Measurements from ENCODE around the gene CLASP2.
"Not testable (repeated sequence)": the region's sequence is repeated elsewhere in the genome, so short reads cannot be mapped to it uniquely, and the experiment has no call there.

The CLASP2 gene

DNA sequence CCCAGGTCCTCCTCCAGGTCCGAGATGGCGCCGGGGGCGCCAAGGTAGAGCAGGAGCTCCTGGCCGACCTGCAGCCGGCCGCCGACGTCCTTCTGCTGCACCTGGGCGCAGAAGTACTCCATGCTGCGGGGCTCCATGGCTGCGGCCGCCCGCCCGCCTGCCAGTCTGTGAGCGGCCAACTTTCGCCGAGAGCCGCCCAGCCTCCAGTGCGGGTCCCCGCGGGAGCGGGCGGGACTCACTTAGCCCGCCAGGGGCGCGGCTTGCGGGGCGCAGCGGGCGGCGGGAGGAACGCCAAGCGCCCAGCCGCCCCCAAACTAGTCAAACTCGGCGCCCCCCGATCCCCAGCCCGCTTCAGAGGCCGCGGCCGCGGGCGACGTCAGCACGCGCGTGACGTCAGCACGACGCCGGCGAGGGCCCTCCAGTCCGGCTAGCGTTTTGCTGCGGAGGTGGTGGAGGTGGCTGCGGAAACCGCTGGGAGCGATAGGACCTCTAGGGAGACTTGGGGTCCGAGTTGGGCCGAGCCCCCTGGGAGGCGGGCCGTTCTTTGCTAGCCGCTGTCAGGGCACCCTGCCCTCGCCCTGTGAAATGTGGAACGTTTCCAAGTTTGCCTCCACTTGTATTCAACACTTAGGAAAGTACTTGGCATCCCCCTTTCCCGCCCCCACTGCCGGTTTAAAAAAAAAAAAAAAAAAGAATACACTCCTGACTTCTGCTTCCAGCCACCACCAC, at the start of gene CLASP2:
TSS of gene CLASP2 (minus strand) at position 389 of the 729 bp plus-strand sequence. CDS start at position 137, 252 bp downstream.
- peak; percentile 52 for DNase-seq

DNA sequence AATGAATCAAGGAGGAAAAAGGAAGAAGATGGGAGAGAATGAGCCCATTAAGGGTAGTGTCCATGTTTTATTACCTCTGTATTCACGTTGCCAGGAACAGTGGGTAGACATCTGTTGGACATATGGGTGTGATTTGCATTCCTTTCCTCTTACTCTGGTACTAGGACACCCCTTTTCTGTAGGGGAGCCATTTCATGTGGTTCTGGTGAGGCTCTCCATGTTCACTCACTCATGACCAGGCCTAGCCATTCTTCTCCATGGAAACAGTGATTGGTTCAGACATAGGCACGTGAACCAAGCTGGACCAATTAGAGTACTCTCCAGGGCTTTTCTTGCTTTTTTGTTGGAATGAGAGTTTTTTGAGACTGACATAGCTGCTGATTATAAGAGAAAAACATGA, 40.8 kb upstream of the CLASP2 start:
- no peak for DNase-seq

DNA sequence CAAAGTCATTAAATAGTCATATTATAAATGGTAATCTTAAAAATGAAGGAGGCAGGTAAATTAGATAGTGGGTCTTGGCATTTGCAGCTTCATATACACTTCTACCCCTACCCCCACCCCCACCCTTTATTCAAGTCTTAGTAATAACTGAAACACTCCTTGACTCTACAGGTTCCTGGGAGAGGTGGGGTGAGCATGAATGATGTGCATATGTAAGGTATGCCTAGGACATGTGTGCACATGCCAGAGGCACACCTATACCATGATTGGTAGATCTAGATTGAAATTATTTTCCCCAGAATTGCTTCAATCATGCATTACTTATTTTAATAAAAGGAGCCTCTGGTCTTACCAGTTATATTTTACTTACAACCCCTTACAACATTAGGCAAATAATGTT, 40.2 kb upstream of the CLASP2 start:
- no peak for DNase-seq

DNA sequence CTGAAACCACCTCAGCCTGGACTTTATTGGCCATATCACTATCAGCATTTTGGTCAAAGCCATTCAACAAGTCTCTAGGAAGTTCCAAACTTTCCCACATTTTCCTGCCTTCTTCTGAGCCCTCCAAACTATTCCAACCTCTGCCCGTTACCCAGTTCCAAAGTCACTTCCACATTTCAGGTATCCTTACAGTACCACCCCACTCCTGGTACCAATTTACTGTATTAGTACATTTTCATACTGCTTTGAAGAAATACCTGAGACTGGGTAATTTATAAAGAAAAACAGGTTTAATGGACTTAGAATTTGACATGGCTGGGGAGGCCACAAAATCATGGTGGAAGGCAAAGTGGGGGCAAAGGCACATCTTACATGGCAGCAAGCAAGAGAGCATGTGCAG, 36.3 kb upstream of the CLASP2 start:
- not testable (repeated sequence) for DNase-seq

DNA sequence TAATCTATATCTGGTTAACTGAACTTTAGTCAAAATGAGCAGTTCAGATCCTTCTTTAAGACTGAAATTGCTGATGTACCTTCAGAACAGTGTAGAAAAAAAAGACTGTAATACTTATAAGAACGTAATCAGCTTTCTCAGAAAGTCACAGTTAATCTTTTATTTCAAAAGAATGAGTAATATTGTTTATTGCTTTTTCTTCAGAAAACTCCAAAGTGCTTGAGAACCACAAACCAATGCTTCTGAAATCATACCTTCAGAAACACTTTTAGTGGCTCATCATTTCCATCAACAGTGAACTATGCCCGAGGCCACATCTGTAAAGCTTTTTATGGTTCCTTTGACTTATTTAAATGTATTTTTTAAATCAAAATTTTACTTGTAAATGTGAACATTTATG, 33.3 kb upstream of the CLASP2 start:
- no peak for DNase-seq

DNA sequence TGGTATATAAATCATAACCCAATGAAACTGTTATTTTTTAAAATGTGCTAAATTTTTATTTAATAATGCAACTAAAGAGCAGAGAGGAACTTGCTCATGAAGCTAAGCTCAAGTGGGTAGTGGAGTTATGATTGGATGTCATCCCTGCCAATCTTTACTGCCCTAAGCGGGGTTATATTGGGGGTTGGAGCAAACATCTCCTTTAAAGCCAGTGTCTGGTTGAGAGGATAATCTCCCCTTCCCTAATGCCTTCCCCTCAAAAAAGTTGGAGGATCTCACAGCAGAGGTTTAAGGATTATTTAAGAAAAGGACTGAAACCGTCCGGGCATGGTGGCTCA, 32.1 kb upstream of the CLASP2 start:
- no peak for DNase-seq

DNA sequence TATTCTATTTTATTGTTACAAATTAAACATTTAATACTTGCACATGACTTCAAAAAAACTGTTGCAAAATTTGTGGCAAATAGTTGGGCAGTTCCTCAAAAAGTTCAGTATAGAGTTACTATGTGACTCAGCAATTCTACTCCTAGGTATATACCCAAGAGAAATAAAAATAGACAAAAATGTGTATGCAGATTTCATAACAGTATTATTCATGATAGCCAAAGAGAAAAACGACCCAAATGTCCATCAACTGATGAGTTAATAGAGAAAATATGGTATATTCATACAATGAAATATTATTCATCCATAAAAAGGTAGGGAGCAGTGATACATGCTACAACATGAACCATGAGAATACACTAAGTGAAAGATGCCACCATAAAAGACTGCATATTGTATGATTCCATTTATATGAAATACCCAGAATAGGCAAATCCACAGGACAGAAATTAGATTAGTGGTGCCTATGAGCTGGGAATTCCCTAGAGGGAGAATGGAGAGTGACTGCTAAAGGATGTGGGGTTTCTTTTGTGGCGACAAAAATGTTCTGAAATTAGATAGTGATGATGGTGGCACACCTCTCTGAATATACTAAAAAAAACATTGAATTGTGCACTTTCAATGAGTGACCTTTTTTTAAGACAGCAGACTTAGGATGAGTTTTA, 31.6 kb upstream of the CLASP2 start:
- DNase-seq, result no peak

DNA sequence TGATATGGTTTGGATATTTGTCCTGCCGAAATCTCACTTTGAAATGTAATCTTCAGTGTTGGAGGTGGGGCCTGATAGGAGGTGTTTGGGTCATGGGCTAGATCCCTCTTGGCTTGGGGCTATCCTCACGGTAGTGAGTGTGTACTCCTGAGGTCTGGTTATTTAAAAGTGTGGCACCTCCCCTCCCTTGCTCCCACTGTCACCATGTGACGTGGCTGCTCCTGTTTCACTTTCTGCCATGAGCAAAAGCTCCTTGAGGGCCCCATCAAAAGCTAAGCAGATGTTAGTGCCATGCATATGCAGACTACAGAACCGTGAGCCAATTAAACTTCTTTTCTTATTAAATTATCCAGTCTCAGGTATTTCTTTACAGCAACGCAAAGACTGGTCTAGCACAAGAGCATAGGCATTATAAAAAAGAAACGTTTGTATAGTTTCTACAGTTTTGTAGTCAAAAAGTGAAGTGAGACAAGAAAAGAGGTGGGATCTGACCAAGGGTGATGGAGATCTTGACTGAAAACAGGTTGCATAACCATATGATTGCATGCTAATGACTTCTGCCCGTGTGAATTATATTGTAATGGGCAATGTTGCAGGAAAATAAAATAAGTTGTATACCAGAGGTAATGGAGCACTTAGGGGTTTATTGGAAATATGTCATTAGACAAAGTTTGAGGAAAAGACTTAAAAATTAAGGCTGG, 28.5 kb upstream of the CLASP2 start:
- no peak for DNase-seq

DNA sequence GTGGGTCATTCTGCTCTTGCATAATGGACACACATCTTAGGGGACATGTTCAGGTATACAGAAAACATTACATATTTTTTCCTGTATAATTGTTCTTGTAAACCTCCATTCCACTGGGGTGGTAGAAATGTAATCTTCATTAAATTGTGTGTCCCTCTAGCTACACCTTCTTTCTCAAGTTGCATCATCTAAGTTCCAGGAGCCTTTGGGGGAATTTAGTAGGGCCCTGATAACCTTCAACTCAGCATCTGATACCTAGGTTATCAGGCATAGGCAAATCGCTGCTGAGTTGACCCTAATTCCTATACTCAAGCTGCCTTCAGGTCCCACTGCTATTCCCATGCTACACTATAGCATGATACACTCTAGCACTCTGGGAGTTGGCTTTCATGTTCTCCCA, 19.1 kb upstream of the CLASP2 start:
- DNase-seq, result no peak

DNA sequence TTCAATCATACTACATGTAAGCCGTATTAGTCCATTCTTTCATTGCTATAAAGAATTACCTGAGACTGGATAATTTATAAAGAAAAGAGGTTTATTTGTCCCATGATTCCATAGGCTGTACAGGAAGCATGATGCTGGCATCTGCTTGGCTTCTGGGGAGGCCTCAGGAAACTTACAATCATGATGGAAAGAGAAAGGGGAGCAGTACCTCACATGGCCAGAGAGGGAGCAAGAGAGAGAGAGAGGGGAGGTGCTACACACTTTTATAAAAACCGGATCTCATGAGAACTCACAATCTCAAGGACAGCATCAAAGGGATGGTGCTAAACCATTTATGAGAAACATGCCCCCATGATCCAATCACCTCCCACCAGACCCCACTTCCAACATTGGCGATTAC, 14.3 kb upstream of the CLASP2 start:
- DNase-seq, result no peak

DNA sequence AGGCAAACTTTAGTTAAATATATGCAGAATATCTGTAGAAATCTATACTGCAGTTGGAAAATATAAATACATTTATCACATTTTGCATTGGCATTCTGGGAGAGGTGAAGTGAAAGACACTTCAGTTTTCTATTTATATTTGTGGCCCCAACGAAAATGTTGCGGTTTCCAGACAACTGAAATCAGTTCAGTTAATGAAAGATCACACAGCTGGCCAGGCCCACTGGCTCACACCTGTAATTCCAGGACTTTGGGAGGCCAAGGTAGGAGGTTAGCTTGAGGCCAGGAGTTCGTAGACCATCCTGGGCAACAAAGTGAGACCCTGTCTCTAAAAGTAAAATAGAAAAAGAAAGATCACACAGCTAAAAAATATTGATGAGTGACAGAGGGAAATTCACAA, 11.9 kb upstream of the CLASP2 start:
- DNase-seq, result no peak

DNA sequence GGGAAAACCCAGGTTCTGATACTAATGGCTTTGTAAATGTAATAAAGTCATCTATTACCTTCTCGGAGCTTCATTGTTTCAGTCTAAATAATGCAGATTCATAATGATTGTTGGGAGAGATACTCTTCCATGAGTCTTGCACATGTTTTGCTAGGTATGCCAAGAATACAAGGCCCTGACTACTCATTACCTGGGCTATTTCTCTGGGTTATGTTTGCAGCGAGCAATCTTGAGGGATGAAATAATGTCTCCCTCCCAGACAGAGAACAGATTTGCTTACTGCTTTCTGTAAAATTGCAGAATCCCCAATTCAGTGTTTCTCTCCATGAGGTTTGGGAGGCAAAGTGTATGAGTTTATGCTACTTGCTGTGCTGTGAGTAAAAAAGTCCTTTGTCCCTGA, 6.2 kb upstream of the CLASP2 start:
- no peak for DNase-seq

DNA sequence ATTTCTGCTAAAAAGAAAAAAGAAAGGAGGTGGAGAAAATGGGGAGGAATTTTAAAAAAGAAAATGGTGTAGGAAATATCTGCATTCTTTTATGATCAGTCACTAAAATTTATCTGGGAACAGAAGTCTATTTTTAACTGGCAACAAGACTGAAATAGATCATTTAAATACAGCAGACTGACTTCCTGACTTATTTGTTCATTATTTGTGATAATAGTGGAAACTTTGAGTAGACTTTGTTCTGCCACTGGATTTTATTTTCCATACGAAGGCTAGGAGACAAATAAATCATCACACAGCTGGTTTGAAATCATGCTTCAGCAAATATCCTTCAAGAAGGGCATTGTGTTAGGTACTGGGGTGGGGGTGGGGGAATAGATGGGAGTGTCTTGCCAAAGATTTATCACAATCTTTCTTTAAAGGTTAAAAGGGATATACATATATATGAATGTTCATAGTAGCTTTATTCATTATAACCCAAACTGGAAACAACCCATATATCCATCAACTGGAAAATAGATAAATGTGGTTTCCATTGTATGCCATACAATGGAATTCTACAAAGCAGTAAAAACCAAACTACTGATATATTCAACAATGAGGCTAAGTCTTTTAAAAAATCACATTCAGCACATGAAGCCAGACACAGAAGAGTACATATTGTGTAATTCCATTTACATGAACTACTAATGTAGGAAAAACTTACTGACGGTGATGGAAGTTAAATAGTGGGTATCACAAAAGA, 4.7 kb upstream of the CLASP2 start:
- no peak for DNase-seq

DNA sequence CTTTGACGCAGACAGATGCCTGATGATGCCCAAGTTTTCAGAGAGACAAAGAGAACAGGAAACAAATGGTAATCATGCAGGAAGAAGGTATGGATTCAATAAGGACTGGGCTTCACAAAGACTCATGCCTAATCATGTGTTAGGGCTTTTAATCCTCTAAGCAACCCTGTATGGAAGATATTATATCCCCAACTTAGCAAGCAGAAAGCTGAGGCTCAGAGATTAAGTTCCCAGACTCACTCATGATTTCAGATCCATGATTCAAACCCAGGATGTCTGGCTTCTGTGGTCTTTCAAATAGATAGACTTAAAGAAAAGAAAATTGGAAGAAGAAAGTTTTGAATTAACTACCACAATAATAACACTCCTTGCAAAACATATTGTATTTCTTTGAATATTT, 4.1 kb upstream of the CLASP2 start:
- no peak for DNase-seq

DNA sequence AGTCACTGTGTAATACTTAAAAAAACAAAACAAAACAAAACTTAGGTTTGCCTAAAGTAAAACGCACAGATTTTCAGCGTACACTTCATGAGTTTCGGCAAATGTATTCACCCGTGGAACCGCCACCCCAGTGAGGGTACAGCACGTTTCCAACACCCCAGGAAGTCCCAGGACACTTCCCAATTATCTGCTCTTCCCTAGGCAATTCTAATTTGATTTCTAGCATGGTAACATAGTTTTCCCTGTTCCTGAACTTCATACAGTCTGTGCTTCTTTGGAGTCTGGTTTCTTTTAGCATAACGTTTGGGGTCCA, 497 bp upstream of the CLASP2 start:
- DNase-seq, result no peak

DNA sequence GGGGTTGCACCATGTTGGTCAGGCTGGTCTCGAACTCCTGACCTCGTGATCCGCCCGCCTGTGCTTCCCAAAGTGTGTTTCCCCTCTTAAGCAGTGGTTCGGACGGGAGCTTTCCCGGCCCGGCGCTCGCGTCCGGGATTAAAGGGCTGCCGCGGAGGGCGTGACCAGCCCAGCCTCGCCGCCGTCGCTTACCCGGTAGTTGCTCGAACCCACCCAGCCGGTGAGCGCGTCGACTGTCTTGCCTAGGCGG, 513 bp downstream of the CLASP2 start:
- DNase-seq, result no peak

DNA sequence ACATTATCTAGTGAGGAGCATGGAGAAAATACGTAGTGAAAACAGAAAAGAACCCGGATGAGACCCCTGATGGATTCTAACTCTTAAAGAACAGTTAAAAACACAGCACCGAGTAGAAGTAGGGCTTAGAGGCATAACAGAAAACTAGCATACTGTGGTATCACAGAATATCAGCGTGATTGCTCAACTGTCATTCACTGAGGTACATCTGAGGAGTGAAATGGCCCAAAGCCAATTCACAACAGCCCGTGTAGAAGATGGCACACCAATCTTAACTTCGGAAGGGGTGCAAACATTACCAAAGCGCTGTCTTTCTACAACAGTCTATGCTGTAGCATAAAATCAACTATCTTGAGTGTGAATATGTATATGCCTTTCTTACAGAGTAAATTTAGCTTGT, 1.8 kb downstream of the CLASP2 start:
- no peak for DNase-seq

DNA sequence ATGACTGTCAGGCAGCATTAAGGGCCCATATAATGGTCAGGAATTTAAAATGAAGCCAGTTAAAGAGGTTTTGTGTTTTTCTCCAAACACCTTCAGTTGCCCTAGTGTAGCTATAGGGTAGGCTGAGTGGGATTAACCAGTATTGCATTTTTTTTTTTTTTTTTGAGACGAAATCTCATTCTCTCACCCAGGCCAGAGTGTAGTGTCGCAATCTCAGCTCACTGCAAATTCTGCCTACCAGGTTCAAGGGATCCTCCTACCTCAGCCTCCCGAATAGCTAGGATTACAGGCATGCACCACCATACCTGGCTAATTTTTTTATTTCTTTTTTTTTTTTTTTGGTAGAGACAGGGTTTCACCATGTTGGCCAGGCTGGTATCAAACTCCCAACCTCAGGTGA, 7.0 kb downstream of the CLASP2 start:
- no peak for DNase-seq

DNA sequence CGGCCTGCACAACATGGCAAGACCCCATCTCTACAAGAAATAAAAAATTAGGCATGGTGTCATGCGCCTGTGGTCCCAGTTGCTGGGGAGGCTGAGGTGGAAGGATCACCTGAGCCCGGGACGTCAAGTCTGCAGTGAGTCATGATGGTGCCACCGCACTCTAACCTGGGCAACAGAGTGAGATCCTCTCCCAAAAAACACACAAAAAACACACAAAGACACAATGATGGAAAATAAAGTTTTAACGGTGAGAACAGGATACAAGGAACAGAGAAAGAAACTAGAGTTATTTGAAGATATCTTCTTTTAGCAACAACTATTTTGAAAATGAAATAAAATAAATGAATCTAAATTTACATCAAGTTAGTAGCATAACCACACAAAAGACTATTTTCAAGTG, 12.0 kb downstream of the CLASP2 start:
- no peak for DNase-seq

DNA sequence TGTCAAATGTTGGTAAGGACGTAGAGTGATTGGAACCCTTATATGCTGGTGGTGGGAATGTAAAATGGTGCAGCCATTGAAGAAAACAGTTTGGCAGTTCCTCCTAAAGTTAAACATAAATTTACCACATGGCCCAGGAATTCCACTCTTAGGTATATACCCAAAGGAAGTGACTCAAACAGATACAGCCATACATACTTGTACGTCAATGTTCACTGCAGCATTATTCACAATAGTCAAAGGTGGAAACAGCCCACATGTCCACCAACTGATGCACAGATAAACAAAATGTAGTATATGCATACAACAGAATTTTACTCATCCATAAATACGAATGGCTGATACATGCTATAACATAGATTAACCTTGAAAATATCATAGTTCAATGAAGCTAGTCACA, 13.2 kb downstream of the CLASP2 start:
- DNase-seq, result no peak

DNA sequence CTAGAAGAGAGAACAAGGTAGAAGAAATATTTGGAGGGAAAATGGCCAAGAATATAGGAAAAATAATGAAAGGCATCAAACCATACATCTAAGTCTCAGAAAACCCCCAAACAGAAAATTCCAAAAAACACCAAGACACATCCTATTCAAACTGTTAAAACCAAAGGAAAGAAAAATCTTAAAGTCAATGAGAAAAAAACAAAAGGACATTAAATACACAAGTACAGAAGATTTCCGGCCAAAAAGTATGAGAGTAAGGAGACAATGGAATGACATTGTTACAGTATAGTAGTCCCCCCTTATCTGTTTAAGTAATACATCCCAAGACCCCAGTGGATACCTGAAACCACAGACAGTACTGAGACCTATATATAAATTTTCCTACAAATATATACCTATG, 18.8 kb downstream of the CLASP2 start:
- no peak for DNase-seq

DNA sequence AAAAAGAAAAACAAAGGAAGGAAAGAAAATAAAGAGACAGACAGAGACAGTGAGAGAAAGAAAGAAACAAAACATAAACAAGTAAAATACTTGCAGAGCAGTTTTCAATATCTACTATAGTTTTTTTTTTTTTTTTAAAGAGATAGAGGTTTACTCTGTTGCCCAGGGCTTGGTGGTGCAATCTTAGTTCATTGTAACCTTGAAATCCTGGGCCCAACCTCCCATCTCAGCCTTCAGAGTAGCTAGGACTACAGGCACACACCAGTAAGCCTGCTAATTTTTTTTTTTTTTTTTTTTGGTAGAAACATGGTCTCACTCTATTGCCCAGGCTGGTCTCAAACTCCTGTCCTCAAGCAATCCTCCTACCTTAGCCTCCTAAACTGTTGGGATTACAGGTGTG, 23.1 kb downstream of the CLASP2 start:
- no peak for DNase-seq

DNA sequence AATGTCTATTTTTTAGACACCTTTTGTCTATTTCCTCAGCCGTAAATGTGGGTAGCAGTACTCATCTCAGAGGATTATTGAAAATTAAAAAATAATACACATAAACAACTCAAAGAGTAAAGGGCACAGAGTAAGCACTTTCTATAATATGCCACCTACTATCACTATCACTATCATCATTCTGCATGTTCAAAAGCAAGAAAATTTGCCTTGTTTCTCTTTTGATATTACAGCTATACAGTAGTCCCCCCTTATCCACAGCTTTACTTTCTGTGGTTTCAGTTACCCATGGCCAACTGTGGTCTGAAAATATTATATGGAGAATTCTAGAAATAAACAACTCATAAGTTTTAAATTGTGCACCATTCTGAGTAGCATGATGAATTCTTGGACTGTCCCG, 27.7 kb downstream of the CLASP2 start:
- no peak for DNase-seq

DNA sequence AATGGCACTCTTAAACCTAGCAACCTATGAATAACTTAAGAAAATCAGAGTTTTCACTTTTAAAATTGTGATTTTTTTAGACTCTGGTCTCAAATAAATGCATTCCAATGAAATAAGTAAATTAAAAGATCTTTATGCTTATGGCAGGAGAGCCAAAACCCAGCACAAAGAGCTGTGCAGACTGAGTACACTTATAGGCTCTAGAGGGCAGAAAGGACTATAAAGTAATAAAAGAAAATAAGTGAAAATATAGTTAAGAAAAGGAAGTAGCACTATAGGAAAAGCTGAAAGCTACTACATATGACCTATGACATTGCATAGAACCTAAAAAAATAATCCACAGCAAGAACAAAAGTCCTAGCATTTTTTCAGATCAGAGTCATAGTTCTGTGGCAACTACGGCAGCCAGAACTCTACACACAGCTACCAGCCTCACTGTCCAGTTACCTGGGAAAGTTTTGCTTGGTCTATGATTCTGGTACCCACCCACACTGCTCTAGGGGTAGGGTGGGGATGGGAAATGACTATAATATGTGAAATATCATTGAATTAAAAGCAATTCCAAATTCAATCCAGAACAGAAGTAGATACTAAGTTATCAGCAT, 30.5 kb downstream of the CLASP2 start:
- DNase-seq, result no peak

All from NCI-H748 treated with DMSO at 0.1 percent for 48 hours (cell line).